Activated T-cell treated with anti-CD3 and anti-CD28 coated beads for 1 hour (primary cell): Measurements from ENCODE around the gene RPS6KL1.
A peak's percentile ranks its signal among the peaks of the same experiment; 100 is the strongest.

Source experiments
- DNase-seq: peaks from one replicate; pipeline ENCODE4 v3.0.0-alpha.2; 2020; ENCODE audit warnings: low read depth

RPS6KL1 gene

GRCh38 chr14:74951443-74952179, 28.6 kb upstream of the RPS6KL1 start:
- DNase-seq = no peak

DNA sequence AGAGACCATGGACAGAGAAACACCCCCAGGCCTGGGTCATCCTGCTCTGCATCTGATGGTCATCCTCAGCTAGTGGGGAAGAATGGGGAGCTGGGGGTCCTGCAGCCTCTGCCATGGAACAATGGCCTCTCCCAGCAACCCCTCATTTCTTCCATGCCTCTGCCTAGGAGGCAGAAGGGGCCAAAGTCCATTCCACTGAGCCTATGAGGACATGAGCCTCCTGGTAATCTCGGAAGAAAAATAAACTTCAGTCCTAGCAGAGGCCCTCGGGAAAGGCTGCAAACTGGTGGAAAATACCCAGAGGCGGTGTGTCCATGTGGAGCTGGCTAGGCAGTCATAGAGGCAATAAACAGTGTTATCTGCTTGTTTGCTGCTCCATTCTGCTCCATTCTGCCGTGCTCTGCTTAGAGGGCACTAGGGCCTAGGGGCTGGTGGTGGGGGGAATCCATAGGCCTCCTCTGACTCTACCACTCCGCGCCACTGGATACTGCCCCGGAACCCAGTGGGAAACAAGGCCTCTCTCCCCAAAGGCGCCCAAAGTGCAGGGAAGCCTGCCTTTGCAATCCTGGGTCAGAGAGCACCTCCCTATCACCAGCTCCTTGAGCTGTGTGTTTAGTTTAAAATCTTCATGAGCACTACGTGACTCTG, 27.9 kb upstream of the RPS6KL1 start:
- no peak for DNase-seq

DNA sequence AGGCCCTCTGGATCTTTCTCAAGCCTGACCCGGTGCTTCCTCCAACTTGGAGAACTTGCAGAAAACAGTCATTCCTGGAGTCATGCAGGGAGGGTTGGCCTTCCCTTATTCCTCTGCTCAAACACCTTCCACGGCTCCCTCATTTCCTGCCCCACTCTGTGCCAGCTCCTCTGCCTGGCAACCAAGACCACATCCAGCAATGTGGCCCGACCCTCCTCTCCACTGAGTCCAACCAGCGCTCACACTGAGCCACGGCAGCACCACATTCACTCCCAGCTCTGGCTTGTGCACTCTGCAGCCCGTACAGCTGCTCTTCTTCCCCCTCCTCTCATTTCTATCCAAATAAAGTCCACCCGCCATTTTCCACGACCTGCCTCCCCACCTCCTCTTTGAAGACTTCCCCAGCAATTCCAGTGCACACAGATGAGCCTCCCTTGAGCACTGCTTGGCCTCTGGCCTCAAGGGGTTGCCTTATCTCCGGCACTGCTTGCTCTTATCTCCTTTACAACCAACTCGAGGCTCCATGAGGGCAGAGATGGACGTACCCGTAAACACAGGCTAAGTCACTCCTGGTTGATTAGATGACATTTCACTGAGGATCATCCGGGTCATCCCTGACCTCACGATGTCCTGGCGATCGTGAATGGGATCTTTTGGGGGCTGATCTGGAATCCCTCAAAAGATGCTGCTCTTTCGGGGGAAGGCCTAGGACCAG, 27.0 kb upstream of the RPS6KL1 start:
- DNase-seq = no peak

- DNase-seq = no peak
These were observed 26.1 kb upstream of the RPS6KL1 start for GRCh38 chr14:74949191-74949601.

GRCh38 chr14:74948228-74949175, 25.4 kb upstream of the RPS6KL1 start:
- no peak for DNase-seq

- no peak for DNase-seq
These were observed 24.5 kb upstream of the RPS6KL1 start for GRCh38 chr14:74947353-74948227.

DNA sequence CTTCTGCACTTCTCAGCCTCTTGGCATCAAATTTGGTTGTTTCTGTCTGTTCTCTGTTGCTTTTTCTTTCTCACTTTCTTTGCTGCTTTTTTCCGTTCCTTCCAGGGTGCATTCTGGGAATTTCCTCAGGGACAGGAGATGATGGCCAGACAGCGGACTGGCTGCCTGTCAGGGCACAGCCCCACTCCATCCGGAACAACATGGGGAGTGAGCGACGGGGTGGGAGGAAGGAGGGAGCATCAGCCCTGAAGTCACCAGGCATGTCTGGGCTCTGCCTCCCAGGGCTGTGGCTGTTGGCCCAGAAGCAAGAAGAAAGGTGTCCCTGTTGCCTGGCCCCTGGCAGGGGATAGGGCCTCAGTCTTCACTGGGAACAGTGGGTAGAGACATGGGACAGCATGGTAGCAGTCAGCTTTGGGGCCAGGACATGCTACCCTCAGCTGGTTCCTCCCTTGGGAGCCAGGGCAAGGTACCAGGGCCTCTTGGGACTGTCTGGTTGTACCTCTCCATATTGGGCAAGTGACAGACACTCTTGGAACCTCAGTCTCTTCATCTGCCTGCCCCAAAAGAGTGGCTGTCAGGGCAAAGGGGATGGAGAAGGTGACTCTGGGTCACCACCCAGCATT, 23.7 kb upstream of the RPS6KL1 start:
- no peak for DNase-seq

DNA sequence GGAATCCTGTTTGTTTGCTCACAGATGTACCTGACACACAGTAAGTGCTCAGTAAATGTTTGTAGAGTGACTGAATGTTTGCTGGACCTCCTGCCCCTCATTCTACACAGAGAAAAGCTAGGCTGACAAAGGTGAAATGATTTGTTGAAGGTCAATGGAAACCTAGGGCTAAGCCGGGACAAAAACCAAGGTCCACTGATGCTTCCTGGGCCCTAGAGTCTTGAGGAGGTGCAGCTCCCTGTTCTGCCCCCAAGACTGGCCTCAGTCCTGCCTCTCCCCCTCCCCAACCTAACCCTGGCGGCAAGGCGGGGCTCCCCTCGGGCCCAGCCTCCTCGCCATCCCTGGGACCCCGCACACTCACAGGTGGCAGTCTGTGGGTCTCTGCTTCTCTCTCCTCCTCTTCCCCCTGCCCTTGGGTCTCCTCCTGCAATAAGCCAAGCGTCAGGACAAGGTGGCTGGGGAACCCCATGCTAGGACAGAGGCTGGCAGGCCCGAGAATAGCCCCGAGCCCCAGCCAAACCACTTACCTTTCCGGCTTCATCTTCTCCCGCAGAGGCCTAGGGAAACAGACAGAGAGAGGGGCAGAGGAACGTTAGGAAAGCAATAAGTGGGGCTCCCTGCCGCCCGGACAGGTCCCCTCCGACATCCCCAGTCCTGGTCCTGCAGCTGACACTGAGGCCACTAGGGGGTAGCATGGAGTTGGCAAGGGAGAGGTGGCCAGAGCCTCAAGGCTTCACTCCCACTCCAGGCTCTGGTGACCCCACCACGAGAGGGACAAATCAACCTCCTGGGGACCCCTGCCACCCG, 23.0 kb upstream of the RPS6KL1 start:
- DNase-seq = peak; percentile 69

GRCh38 chr14:74945261-74945851, 22.3 kb upstream of the RPS6KL1 start:
- no peak for DNase-seq

GRCh38 chr14:74942608-74943007, 19.5 kb upstream of the RPS6KL1 start:
- DNase-seq = no peak

DNA sequence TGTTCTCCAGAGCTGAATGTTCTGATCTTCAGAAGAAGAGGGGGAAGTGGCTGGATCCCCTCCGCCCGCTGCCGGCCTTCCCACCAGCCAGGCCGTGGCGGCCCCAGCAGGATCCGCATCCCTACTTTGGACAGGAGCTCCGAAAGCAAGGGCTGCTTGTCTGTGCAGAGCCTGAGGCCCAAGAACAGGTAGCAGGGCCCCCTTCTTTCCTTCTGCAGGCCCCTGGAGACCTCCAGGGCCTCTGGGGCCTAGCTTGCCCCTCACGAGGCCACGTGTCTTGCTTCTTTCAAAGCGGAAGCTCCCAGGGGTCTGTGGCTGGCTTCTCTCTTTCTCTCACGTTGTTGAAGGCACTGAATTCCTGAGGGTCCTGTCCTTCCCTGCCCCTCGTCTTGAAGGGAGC, 19.1 kb upstream of the RPS6KL1 start:
- DNase-seq = no peak

DNA sequence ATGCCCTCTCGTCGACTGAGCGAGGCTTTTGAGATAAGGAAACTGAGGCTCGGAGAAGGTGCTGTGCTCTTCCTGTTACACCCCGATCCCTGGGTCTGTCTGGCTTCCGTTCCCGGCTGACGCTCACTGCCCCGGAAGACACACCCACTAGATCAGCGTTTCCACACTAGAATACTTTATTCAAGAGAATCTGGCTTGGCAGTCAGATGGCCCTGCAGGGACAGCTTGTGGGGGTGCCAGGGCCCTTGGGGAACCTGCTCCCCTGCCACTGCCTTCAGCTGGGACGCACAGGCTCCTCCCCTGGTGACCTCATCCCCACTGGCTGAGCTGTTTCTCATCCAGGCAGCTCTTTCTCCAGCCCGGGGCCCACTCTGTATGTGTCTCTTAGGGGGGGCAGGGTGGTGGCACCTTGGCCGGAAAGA, 18.6 kb upstream of the RPS6KL1 start:
- DNase-seq = peak; percentile 46

DNA sequence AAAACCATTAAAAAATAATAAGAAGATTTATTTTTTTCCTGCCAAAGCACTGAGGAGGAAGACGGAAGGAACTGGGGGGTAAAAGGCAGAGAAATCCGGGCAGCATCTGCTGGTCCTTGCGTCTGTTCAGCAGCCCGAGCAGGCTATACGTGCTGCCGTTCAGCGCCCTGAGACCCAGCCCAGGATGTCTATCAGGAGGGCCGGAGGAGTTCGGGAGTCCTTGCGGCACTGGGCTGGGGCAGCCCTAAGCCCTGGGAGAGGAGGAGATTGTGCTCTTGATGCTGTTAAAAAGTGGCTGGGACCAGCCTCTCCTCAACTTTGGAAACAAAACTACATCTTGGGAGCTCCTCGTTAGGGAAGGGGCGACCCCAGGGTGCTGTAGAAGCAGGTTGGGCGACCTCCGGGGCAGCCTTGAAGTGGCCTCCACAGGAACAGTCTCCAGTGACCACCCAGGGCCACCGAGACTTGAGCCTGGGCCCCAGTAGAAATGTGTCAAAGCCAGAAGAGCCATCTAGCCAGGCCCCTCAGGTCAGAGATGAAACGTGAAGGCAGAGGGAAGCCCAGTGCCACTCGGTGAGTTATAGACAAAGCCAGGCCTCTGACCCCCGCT, 18.0 kb upstream of the RPS6KL1 start:
- DNase-seq = peak; percentile 5

DNA sequence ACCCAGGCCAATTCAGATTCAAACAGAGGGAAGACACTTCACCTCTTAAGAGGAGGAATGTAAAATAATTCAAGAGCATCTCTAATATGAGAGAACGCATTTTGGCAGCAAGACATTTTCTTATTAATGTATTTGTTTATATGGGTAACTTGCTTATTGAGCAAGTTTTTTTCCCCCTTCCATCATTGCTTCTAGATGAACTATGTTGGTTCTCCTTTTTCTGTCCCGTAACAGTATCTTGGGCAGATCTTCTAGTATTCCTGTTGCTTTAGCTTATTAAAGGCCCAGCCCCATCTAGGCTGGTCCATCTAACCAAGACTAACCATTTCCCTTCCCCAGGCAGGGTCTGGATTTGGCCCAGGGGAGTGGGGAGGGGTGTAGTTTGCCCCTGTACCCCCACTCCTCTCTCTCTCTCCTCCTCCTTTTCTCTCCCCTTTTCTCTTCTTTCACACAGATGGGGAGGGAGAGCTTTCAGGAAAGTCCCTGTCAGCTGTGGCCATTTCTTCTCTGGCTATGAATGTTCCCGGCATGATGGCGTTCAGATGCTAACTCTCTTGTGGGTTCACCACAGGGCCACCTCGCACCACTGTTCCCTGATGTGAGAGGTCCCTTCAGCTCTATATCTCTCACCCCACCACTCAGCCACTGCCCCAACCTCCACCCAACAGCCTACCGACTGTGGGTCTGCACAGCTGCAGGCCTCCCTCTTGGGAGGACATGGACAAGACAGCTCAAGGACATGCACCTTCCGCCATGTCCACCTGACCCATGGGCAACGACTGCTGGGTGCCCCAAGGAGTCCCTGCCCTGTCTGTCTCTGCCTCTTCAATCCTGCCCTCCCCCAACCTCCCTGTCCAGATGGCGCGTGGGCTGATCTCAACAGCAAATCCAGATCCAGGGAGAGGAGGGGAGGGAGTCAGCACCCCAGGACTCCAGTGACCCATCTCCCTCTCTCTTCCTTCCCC, 15.8 kb upstream of the RPS6KL1 start:
- no peak for DNase-seq

DNA sequence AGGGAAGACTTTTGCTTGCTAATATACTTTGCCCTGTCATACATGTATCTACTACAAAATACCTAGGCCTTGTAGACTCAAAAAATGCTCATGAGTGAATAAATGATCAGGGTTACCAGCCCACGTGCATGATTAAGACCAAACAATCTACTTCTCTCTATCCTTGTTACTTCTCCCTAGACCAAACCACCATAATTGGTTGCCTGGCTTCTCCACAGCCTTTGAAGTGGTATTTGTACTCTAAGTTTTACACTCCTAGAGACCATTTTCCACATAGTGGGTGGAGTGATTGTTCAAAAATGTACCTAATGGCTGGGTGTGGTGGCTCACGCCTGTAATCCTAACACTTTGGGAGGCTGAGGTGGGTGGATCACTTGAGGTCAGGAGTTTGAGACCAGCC, 14.1 kb upstream of the RPS6KL1 start:
- no peak for DNase-seq

- DNase-seq = no peak
These were observed 13.7 kb upstream of the RPS6KL1 start for GRCh38 chr14:74936731-74937130.

DNA sequence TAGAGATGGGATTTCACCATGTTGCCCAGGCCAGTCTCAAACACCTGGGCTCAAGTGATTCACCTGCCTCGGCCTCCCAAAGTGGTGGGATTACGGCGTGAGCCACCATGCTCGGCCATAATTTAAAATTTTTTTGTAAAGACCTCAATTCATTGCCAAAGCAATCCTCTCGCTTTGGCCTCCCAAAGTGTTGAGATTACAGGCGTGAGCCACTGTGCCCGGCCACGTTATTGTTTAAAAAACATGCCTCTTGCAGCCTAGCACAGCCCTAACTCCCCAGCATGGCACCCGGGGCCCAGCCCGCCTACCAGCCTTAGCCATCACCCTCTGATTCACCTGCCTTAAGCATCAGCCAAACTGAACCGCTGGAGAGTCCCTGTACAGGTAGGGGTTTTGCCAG, 13.1 kb upstream of the RPS6KL1 start:
- DNase-seq = no peak

DNA sequence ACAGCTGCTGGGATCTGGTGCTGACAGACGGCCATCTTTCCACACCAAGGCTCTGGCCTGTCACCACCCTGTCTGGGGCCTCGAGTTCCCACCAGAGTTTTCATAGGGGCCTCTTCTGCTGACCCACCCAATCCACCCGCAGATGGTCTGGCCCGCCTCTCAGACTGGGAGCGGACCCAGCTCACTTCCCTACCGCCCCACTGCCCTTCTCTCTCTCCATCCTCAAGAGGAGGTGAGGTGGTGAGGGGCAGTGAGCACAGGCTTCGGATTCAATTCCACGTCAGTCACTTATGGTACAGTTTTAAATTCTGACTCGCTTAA, 12.3 kb upstream of the RPS6KL1 start:
- no peak for DNase-seq
